IPS DF 6.9 (cell line): ENCODE data around the gene KNDC1.

Experiments used
- DNase-seq: peaks from one replicate; pipeline ENCODE4 v3.0.0-alpha.2; 2013; ENCODE audit warnings: low read depth, low spot score
- H3K27ac ChIP-seq: one replicate; pipeline ENCODE4 v1.5.1; 2013; ENCODE audit warnings: low read length, control low read depth
- H3K27me3 ChIP-seq: 2 replicates; pipeline ENCODE4 v1.6.1; 2013; ENCODE audit warnings: mild to moderate bottlenecking, low read length; ENCODE audit not compliant: control insufficient read depth, insufficient read depth
- H3K36me3 ChIP-seq: 2 replicates; pipeline ENCODE4 v1.6.1; 2013; ENCODE audit warnings: low read length; ENCODE audit not compliant: control insufficient read depth, insufficient read depth
- H3K4me1 ChIP-seq: 2 replicates; pipeline ENCODE4 v1.6.1; 2013; ENCODE audit warnings: low read length; ENCODE audit not compliant: control insufficient read depth, insufficient read depth
- H3K4me3 ChIP-seq: 2 replicates; pipeline ENCODE4 v1.5.1; 2013; ENCODE audit warnings: mild to moderate bottlenecking, low read length
- H3K9me3 ChIP-seq: 2 replicates; pipeline ENCODE4 v1.6.1; 2013; ENCODE audit warnings: low read length, inconsistent platforms; ENCODE audit not compliant: control insufficient read depth, insufficient read depth
- WGBS: extraction: QIAGEN DNeasy Blood & Tissue Kit; methylation state at CpG from one replicate; pipeline ENCODE4 v1.1.7; 2013; ENCODE audit warnings: mixed read lengths, missing lambda C conversion rate; ENCODE audit not compliant: insufficient read length, insufficient coverage; 5-methylcytosine and 5-hydroxymethylcytosine counted together

The KNDC1 gene

GRCh38 chr10:133187091-133187905 lies 27.3 kb downstream of the KNDC1 start:
- H3K27me3 ChIP-seq, result no peaks in the 10 kb centered on the region

GRCh38 chr10:133187906-133188681 lies 28.1 kb downstream of the KNDC1 start:
- no peak overlapping the region for H3K27ac ChIP-seq
- no peaks in the 10 kb centered on the region for H3K27me3 ChIP-seq
- H3K4me3 ChIP-seq, result no peak overlapping the region
- 0 out of 2 replicates have a peak, but pooled peaks cover 2% of the 10 kb centered on the region for H3K9me3 ChIP-seq
- H3K36me3 ChIP-seq, result peaks cover 14% of the 10 kb centered on the region
- no CpG with 5 or more reads among the region's 38 CpGs for WGBS
- no peaks in the 10 kb centered on the region for H3K4me1 ChIP-seq
- DNase-seq, result no peak

More at GRCh38 chr10:133187091-133187905, 27.3 kb downstream of the KNDC1 start:
- DNase-seq, result no peak
- H3K27ac ChIP-seq, result no peak overlapping the region
- H3K9me3 ChIP-seq, result 0 out of 2 replicates have a peak, but pooled peaks cover 2% of the 10 kb centered on the region
- no CpG with 5 or more reads among the region's 38 CpGs for WGBS
- H3K4me3 ChIP-seq, result no peak overlapping the region
- peaks cover 14% of the 10 kb centered on the region for H3K36me3 ChIP-seq
- no peaks in the 10 kb centered on the region for H3K4me1 ChIP-seq

GRCh38 chr10:133189256-133189655 lies 29.2 kb downstream of the KNDC1 start:
- peaks cover 9% of the 10 kb centered on the region for H3K36me3 ChIP-seq
- H3K4me3 ChIP-seq, result no peak overlapping the region
- no peaks in the 10 kb centered on the region for H3K4me1 ChIP-seq
- no peak overlapping the region for H3K27ac ChIP-seq
- 0 out of 2 replicates have a peak, but pooled peaks cover 2% of the 10 kb centered on the region for H3K9me3 ChIP-seq
- H3K27me3 ChIP-seq, result no peaks in the 10 kb centered on the region
- no peak for DNase-seq
- WGBS, result no CpG with 5 or more reads among the region's 22 CpGs

- no peak for DNase-seq
- Histone ChIP-seq H3K4me1 (no peaks in the 10 kb centered on the region), H3K27me3 (no peaks in the 10 kb centered on the region), H3K4me3 (no peak overlapping the region), H3K27ac (no peak overlapping the region), H3K9me3 (0 out of 2 replicates have a peak, but pooled peaks cover 2% of the 10 kb centered on the region), H3K36me3 (peaks cover 5% of the 10 kb centered on the region; the same call in 1 of the 2 replicates)
- WGBS, result no CpG with 5 or more reads among the region's 14 CpGs
Measured at GRCh38 chr10:133189726-133190125, 29.7 kb downstream of the KNDC1 start.

GRCh38 chr10:133190225-133190624 lies 30.2 kb downstream of the KNDC1 start:
- no peak overlapping the region for H3K4me3 ChIP-seq
- peaks cover 5% of the 10 kb centered on the region; the same call in 1 of the 2 replicates for H3K36me3 ChIP-seq
- DNase-seq, result no peak
- H3K27me3 ChIP-seq, result no peaks in the 10 kb centered on the region
- 0 out of 2 replicates have a peak, but pooled peaks cover 2% of the 10 kb centered on the region for H3K9me3 ChIP-seq
- WGBS, result no CpG with 5 or more reads among the region's 10 CpGs
- H3K4me1 ChIP-seq, result no peaks in the 10 kb centered on the region
- H3K27ac ChIP-seq, result no peak overlapping the region

- DNase-seq, result no peak
- no peaks in the 10 kb centered on the region for H3K27me3 ChIP-seq
- no peaks in the 10 kb centered on the region for H3K4me1 ChIP-seq
- 0 out of 2 replicates have a peak, but pooled peaks cover 2% of the 10 kb centered on the region for H3K9me3 ChIP-seq
- H3K27ac ChIP-seq, result no peak overlapping the region
- H3K36me3 ChIP-seq, result peaks cover 5% of the 10 kb centered on the region; the same call in 1 of the 2 replicates
- WGBS, result no CpG with 5 or more reads among the region's 4 CpGs
- no peak overlapping the region for H3K4me3 ChIP-seq
Measured at GRCh38 chr10:133191651-133192050, 31.6 kb downstream of the KNDC1 start.

- WGBS, result no CpG with 5 or more reads among the region's 4 CpGs
- Histone ChIP-seq H3K4me1 (no peaks in the 10 kb centered on the region), H3K4me3 (no peak overlapping the region), H3K27me3 (no peaks in the 10 kb centered on the region), H3K27ac (no peak overlapping the region), H3K9me3 (0 out of 2 replicates have a peak, but pooled peaks cover 2% of the 10 kb centered on the region), H3K36me3 (peaks cover 4% of the 10 kb centered on the region; the same call in 1 of the 2 replicates)
- DNase-seq, result no peak
Measured at GRCh38 chr10:133194151-133194550, 34.1 kb downstream of the KNDC1 start.

- H3K9me3 ChIP-seq, result 0 out of 2 replicates have a peak, but pooled peaks cover 2% of the 10 kb centered on the region
- H3K4me3 ChIP-seq, result no peak overlapping the region
- no peaks in the 10 kb centered on the region for H3K36me3 ChIP-seq
- no CpG with 5 or more reads among the region's 19 CpGs for WGBS
- DNase-seq, result no peak
- no peaks in the 10 kb centered on the region for H3K27me3 ChIP-seq
- H3K27ac ChIP-seq, result no peak overlapping the region
- no peaks in the 10 kb centered on the region for H3K4me1 ChIP-seq
Measured at GRCh38 chr10:133195096-133195495, 35.1 kb downstream of the KNDC1 start.

GRCh38 chr10:133195611-133196010 lies 35.6 kb downstream of the KNDC1 start:
- WGBS, result no CpG with 5 or more reads among the region's 23 CpGs
- no peak for DNase-seq
- H3K27me3 ChIP-seq, result no peaks in the 10 kb centered on the region
- H3K9me3 ChIP-seq, result 0 out of 2 replicates have a peak, but pooled peaks cover 2% of the 10 kb centered on the region
- H3K4me3 ChIP-seq, result no peak overlapping the region
- H3K27ac ChIP-seq, result no peak overlapping the region
- no peaks in the 10 kb centered on the region for H3K36me3 ChIP-seq
- no peaks in the 10 kb centered on the region for H3K4me1 ChIP-seq

GRCh38 chr10:133196221-133196915 lies 36.3 kb downstream of the KNDC1 start:
- DNase-seq, result no peak
- Histone ChIP-seq H3K4me1 (no peaks in the 10 kb centered on the region), H3K36me3 (no peaks in the 10 kb centered on the region), H3K27ac (no peak overlapping the region), H3K9me3 (0 out of 2 replicates have a peak, but pooled peaks cover 2% of the 10 kb centered on the region), H3K27me3 (no peaks in the 10 kb centered on the region), H3K4me3 (no peak overlapping the region)
- no CpG with 5 or more reads among the region's 24 CpGs for WGBS
